GM12801 (cell line): ENCODE measurements around the gene PTPRN2.

Experiments
- CTCF ChIP-seq: IDR thresholded peaks from one replicate; pipeline ENCODE4 v1.5.1; 2011; ENCODE audit warnings: control low read depth; ENCODE audit not compliant: insufficient read length; ENCODE audit errors: extremely low read depth

The PTPRN2 gene

GRCh38 chr7:158582089-158582456, 5.5 kb downstream of the PTPRN2 start:
- no peak for TF ChIP-seq CTCF

GRCh38 chr7:158581440-158582088, 6.1 kb downstream of the PTPRN2 start:
- TF ChIP-seq CTCF = no peak

- TF ChIP-seq CTCF = no peak
Measured at GRCh38 chr7:158579662-158580646, 7.7 kb downstream of the PTPRN2 start.

- no peak for TF ChIP-seq CTCF
Measured at GRCh38 chr7:158576050-158576762, 11.4 kb downstream of the PTPRN2 start.

GRCh38 chr7:158574308-158575036, 13.2 kb downstream of the PTPRN2 start:
- no peak for TF ChIP-seq CTCF

- no peak for TF ChIP-seq CTCF
Measured at GRCh38 chr7:158573310-158573709, 14.3 kb downstream of the PTPRN2 start.
